Amniotic stem cell (primary cell): ENCODE measurements around the gene ALLC.
"Not testable (repeated sequence)": the region's sequence is repeated elsewhere in the genome, so short reads cannot be mapped to it uniquely, and the experiment has no call there.

Source experiments
- DNase-seq: peaks from one replicate; lab custom pipeline; 2025; lab: John Stamatoyannopoulos, UW

Gene ALLC

DNA sequence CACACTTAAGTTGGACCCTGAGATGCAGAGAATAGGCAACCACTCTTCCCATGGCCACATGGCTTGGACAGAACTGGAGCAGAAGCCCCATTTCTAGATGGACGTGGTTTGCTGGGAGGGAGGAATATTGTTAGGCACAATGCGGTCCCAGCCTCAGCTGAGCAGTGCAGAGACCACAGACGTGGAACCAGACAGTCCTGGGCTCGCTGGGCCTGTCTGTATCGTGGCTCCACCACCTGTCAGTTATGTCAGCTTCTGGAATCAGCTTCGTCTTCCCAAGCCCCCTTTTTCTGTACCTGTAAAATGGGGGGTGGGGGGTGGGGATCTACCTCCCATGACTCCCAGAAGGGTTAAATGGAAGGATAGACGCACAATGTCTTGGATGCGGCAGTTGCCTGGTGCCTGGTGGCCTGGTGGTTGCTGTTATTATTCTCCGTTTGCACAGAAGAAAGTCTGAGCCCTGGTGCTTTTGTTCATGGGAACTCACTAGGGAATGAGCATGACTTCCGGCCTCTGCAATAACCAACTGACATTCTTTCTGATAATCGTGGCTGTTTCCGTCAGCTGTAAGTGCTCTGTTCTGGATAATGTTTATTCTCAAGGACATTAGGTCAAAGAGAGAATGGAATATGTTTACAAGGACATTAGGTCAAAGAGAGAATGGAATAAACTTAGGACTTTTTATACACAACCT is 31.7 kb upstream of the ALLC start:
- no peak for DNase-seq

DNA sequence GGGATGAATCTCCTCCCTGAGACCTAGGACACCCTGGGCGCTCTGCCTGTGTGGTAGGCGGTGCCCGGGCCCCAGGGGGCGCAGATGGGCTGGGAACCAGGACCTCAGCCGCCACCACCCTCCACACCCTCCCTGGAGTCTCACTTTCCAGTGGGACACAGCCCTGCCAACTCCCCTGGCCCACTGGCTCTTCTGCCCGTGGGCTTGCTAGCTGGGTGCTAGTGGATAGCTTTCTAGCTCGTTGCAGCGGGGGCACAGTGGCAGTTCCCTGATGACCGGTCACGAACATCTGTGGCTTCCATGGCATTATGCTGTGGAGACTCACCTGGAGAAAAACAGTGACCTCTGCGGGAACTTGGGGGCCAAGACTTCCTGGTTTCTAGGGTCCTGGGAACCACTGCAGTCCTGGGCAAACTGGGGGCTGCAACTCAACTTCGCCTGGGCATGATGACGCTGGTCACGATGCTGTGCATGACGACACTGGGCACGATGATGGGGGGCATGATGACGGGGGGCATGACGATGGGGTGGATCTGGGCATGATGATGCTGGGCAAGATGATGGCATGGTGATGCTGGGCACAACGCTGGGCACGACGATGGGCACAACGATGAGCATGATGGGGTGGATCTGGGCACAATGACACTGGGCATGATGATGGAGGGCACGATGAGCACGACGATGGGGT is 31.0 kb upstream of the ALLC start:
- DNase-seq = no peak

GRCh38 chr2:3627500-3628100 is 30.4 kb upstream of the ALLC start:
- no peak for DNase-seq

DNA sequence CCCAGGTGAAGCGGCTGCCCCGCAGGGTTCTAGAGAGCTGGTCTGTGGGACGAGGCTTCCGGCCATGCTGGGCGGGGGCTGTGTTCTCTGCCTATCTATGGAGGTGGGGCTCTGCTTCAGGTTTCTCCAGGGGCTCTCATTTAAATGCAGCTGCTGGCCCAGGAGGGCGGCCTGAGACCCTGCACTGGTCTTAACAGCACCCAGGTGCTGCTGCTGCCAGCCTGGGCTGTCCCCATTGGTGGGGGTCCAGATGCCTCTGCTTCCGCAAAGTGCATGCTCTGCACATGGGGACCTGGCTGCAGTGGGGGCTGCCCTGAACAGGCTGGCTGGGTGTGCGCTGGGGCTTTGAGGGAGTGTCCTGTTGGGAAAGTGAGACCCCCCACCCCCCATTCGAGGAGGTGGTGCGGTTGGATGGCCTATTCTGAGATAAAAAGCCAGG is 29.7 kb upstream of the ALLC start:
- DNase-seq = no peak

- DNase-seq = no peak
These were observed 29.2 kb upstream of the ALLC start for GRCh38 chr2:3628800-3629199.

- DNase-seq = no peak
These were observed 27.4 kb upstream of the ALLC start for GRCh38 chr2:3630631-3631030.

GRCh38 chr2:3631161-3631850 is 26.7 kb upstream of the ALLC start:
- DNase-seq = no peak

GRCh38 chr2:3631851-3632659 is 25.9 kb upstream of the ALLC start:
- no peak for DNase-seq

DNA sequence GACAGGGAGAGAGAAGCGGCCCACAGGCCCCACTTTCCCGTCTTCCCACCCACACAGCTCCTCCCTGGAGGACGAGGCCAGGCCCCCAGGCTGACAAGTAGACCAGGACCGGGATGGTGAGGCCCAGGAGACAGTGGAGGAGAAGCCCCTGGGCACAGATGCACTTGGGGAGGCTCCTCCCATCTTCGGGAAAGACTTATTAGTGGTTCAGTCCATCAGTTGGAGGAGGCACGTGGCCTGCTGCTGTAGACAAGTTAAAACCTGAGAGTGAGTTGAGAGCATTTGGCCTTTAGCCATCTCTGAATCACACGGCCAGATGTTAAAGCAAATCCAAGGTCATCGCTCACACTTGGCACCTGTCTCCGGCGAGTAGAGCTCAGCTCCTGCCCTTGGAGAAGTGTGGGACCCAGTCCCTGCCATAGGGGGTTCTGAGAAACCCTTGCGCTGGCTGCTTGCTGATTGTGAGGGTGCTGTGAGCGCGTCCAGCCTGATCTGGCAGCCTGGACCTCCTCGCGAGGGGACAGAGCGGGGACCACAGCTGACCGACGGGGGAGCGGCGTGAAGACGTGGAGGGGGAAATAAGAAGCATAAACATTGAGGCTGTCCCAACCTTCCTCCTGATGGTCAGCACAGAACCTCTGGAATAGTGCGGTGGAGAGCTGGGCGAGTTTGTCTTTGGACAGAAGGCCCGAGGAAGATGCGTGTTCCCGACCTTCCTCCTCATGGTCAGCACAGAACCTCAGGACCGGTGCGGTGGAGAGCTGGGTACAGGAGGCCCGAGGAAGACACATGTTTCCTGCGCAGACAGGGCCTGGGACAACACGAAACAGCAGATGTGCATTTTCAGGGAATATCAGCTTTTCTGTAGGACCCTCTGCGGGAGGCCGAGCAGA is 24.7 kb upstream of the ALLC start:
- no peak for DNase-seq

GRCh38 chr2:3633982-3634595 is 23.9 kb upstream of the ALLC start:
- no peak for DNase-seq

- no peak for DNase-seq
These were observed 23.3 kb upstream of the ALLC start for GRCh38 chr2:3634596-3635121.

DNA sequence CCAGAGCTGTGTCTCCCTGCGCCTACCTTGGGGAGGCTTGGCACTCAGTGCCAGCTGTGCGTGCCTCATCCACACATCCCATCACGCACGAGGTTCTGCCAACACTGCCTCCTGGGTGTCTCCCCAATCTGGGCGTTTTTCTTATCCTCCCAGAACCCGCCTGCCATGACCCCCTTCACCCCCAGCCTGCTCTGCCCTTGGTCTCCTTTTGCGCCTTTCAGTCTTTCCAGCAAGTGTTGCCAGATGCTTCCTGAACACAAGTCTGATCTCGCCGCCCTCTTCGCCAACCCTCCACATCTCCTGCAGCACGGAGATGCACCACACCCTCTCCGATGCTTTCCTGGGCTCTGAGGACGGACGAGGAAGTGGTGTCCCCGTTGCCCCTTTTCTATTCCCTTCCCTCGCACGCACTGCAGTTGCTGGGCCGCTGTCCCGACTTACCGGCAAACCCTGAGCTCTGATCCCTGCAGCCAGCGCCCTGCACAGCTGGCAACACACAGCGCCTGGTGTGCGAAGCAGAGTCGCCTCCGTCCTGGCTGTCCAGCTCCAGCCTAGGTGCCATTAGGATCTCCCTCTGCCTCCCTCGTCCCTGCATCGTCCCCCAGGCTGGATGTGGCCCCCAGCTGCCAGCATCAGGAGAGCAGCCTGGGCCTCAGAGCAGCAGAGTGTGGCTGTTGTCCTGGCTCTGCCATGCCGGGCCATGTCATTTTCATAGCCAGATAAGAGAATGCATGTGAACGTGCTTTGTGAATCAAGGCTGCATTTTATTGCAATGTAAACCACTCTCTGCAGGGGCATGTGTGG is 22.6 kb upstream of the ALLC start:
- no peak for DNase-seq

DNA sequence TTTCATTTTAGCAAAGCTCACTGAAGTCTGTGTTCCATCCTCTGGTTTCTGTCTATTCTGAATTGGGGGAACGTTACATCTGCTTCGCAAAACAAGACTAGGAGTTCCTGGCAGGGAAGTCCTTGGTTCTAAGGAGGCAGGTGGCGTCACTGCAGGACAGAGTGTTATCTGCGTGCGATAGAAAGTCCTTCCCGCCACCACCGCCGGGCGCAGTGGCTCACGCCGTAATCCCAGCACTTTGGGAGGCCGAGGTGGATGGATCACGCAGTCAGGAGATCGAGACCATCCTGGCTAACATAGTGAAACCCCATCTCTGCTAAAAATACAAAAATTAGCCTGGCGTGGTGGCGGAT is 22.0 kb upstream of the ALLC start:
- not testable (repeated sequence) for DNase-seq

- no peak for DNase-seq
These were observed 21.3 kb upstream of the ALLC start for GRCh38 chr2:3636586-3637310.

- DNase-seq = no peak
These were observed 20.7 kb upstream of the ALLC start for GRCh38 chr2:3637311-3637675.

DNA sequence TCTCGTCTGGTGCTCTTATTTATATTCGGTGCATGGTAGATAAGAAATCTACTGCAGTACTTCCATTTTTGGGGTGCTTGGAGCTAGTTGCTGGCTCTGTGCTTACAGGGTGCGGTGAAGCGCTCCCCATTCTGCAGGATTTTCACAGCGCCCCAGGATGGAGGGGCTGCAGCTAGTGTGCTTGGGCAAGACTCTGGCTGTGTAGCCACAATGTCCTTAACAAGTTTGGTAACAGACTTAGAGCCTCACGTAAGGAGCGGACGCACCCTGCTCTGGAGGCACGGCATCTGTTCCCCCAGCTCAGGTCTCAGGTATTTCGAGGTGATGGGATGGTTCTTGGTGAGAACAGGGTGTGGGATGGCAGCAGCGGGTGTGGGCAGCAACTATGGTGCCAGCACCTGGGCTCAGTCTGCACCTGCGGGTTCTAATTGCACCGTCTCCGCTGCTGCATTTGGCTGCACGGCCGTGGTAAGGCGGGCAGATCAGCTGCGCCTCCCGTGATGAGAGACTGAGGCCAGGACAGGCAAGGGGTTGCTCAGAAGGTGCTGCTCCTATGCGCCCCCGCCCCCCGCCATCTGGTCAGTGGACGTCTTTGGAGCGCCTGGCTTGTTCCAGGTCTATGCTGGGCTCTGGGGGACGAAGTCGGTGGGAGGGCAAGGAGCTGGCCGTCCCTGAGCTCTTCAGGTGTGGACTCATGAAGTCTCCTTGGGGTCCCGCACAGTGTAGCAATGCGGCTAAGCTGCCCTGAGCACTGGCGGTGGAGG is 20.1 kb upstream of the ALLC start:
- no peak for DNase-seq

GRCh38 chr2:3638456-3638810 is 19.6 kb upstream of the ALLC start:
- no peak for DNase-seq

DNA sequence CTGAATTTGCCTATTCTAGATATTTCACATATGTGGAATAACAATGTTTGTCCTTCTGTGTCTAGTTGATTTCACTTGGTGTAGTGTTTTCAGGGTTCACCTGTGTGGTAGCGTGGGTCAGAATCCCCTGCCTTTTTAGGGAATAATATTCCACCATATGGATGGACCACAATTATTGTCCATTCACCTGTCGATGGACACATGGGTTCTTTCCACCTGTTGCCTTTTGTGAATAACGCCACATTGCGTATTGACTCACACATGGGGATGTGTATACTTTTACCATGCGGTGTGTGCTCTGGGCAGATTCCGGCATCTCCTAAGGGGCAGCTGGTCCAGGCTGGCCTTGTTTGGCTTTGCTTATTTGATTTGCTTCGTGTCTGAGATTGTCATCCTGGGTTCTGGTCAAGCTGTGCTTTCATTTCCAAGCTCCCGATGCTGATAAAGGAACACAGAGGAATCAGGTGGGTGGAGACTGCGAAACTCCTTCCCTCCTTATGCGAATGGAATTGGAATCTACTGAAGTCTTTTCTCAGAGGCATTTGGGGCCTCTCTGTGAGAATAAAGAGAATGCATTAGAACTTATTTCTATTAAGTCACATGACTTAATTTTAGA is 18.9 kb upstream of the ALLC start:
- DNase-seq = no peak
